ENCODE measurements around the gene COL4A3. TPM values are rescaled to one million over a fixed set of nuclear protein-coding genes. Genes with fewer than 3 reads are reported as not detected.

The COL4A3 gene
- total RNA-seq, 2 donors from 2014 or later, result 2.7 to 8.0 TPM

- TF ChIP-seq CTCF (IDR thresholded peaks at IDR 0.05), result no peak
- no peaks in the 10 kb centered on the region for H3K9me3 ChIP-seq
- no peaks in the 10 kb centered on the region for H3K27me3 ChIP-seq
- H3K4me1 ChIP-seq, result peaks cover 0 to 21% of the 10 kb centered on the region in 2 donors
- no peak overlapping the region for H3K27ac ChIP-seq
- H3K36me3 ChIP-seq, result no peaks in the 10 kb centered on the region
- H3K4me3 ChIP-seq, result no peak overlapping the region
- DNase-seq (ENCODE audit: low spot score), result no peak
These were observed 159.4 kb downstream of the COL4A3 start for GRCh38 chr2:227323818-227324217.

GRCh38 chr2:227324642-227324994, 160.2 kb downstream of the COL4A3 start:
- Histone ChIP-seq H3K9me3 (no peaks in the 10 kb centered on the region), H3K4me1 (peaks cover 0 to 21% of the 10 kb centered on the region in 2 donors), H3K4me3 (peak overlapping the region; percentile 87 to 98), H3K36me3 (no peaks in the 10 kb centered on the region), H3K27ac (peak overlapping the region; percentile 90 to 97), H3K27me3 (no peaks in the 10 kb centered on the region)
- DNase-seq (ENCODE audit: low spot score), result no peak
- TF ChIP-seq CTCF (IDR thresholded peaks at IDR 0.05), result no peak

- no peaks in the 10 kb centered on the region for H3K27me3 ChIP-seq
- peaks cover under 1% of the 10 kb centered on the region for H3K36me3 ChIP-seq
- H3K9me3 ChIP-seq, result no peaks in the 10 kb centered on the region
- peak within 1 kb of the TSS; percentile 90 to 97 for H3K27ac ChIP-seq
- peak in 1 of 2 donors; percentile 38 for TF ChIP-seq CTCF (IDR thresholded peaks at IDR 0.05)
- peak within 1 kb of the TSS; percentile 87 to 98 for H3K4me3 ChIP-seq
- peaks cover 0 to 21% of the 10 kb centered on the region in 2 donors for H3K4me1 ChIP-seq
- peak; percentile 94 for DNase-seq (ENCODE audit: low spot score)
These were observed 160.8 kb downstream of the COL4A3 start, which contains the start of gene MFF for GRCh38 chr2:227324995-227325838. TSS of gene MFF (plus strand) at chr2:227325251. CDS start at chr2:227330666, 5,415 bp downstream.

- Histone ChIP-seq H3K27ac (peak overlapping the region; percentile 90 to 97), H3K27me3 (no peaks in the 10 kb centered on the region), H3K4me3 (peak overlapping the region; percentile 87 to 98), H3K9me3 (no peaks in the 10 kb centered on the region), H3K36me3 (peaks cover 6% of the 10 kb centered on the region), H3K4me1 (peaks cover 0 to 21% of the 10 kb centered on the region in 2 donors)
- no peak for DNase-seq (ENCODE audit: low spot score)
- no peak for TF ChIP-seq CTCF (IDR thresholded peaks at IDR 0.05)
These were observed 161.4 kb downstream of the COL4A3 start for GRCh38 chr2:227325839-227326195.

GRCh38 chr2:227326783-227327182, 162.4 kb downstream of the COL4A3 start:
- Histone ChIP-seq H3K27ac (no peak overlapping the region), H3K4me1 (peaks cover 0 to 21% of the 10 kb centered on the region in 2 donors), H3K4me3 (no peak overlapping the region), H3K9me3 (no peaks in the 10 kb centered on the region), H3K27me3 (no peaks in the 10 kb centered on the region), H3K36me3 (peaks cover 6% of the 10 kb centered on the region)
- no peak for TF ChIP-seq CTCF (IDR thresholded peaks at IDR 0.05)
- DNase-seq (ENCODE audit: low spot score), result no peak
